A673 (cell line): ENCODE data around the gene GEMIN4. TPM values are rescaled to one million over a fixed set of nuclear protein-coding genes. Genes with fewer than 3 reads are reported as not detected.

Source experiments
- BruUV-seq: library from RNA; stranded (reverse); fragments of 400-500 nt; replicated peaks from 2 replicates; lab custom pipeline; 2021; lab: Mats Ljungman, UMichigan
- CTCF ChIA-PET: fragments of 300-600 bp; sonication (Branson Sonifier 250); formaldehyde crosslinking; loops from one replicate; lab custom pipeline; 2022; ENCODE audit warnings: antibody characterized with exemption; lab: Charles Lee
- POLR2A ChIA-PET: fragments of 300-600 bp; sonication (Branson Sonifier 250); formaldehyde crosslinking; loops from one replicate; lab custom pipeline; 2022; ENCODE audit warnings: antibody characterized with exemption; ENCODE audit not compliant: low non-redundant PET; lab: Charles Lee
- DNase-seq: peaks from one replicate; pipeline ENCODE4 v3.0.0-alpha.2; 2015; ENCODE audit warnings: low spot score
- H3K27ac ChIP-seq: fragments of 200-600 bp; sonication (generic); 2 replicates; pipeline ENCODE4 v1.5.1; 2016; ENCODE audit warnings: mixed run types, low read depth, mild to moderate bottlenecking, mixed read lengths, antibody characterized with exemption, low read length; ENCODE audit not compliant: poor library complexity, severe bottlenecking
- H3K27me3 ChIP-seq: fragments of 200-600 bp; sonication (generic); replicated peaks from 2 replicates; pipeline ENCODE4 v1.6.1; 2017; ENCODE audit warnings: mixed run types, low read depth, mild to moderate bottlenecking, mixed read lengths, antibody characterized with exemption, low read length; ENCODE audit not compliant: insufficient read depth, poor library complexity
- H3K36me3 ChIP-seq: fragments of 200-600 bp; sonication (generic); 2 replicates; pipeline ENCODE4 v1.6.1; 2016; ENCODE audit warnings: mixed run types, mild to moderate bottlenecking, mixed read lengths, antibody characterized with exemption, low read length; ENCODE audit not compliant: insufficient read depth, poor library complexity, severe bottlenecking
- H3K4me1 ChIP-seq: fragments of 200-600 bp; sonication (generic); 2 replicates; pipeline ENCODE4 v1.6.1; 2017; ENCODE audit warnings: mixed run types, mild to moderate bottlenecking, mixed read lengths, antibody characterized with exemption, low read length; ENCODE audit not compliant: insufficient read depth, poor library complexity, severe bottlenecking
- H3K4me3 ChIP-seq: fragments of 200-600 bp; sonication (generic); 2 replicates; pipeline ENCODE4 v1.5.1; 2016; ENCODE audit warnings: low read depth, mixed run types, mild to moderate bottlenecking, mixed read lengths, low read length; ENCODE audit not compliant: poor library complexity, severe bottlenecking
- H3K9me3 ChIP-seq: fragments of 200-600 bp; sonication (generic); 2 replicates; pipeline ENCODE4 v1.6.1; 2016; ENCODE audit warnings: mixed run types, low read depth, mild to moderate bottlenecking, mixed read lengths, antibody characterized with exemption, low read length; ENCODE audit not compliant: poor library complexity, severe bottlenecking
- CTCF ChIP-seq: fragments of 300-800, 200-600 bp; sonication (generic); conservative IDR thresholded peaks from 2 replicates; pipeline ENCODE4 v1.5.1; 2017; ENCODE audit warnings: low read depth, mild to moderate bottlenecking, antibody characterized with exemption, low read length, moderate library complexity, mixed read lengths
- EZH2 ChIP-seq: fragments of 200-600 bp; sonication (generic); IDR thresholded peaks from 2 replicates; pipeline ENCODE4 v1.6.1; 2017; ENCODE audit warnings: borderline replicate concordance, low read depth, mild to moderate bottlenecking, mixed read lengths, antibody characterized with exemption, low read length; ENCODE audit not compliant: poor library complexity, severe bottlenecking
- intact Hi-C: fragments of 100-400 bp; cut with micrococcal nuclease; formaldehyde crosslinking; loops from one replicate; pipeline ENCODE4 v1.10.0; 2022; ENCODE audit not compliant: unreplicated experiment
- total RNA-seq: library from RNA; stranded (reverse); gene quantifications from 2 replicates; pipeline ENCODE4 v1.2.3, GENCODE V29; 2021

Gene GEMIN4
- total RNA-seq, 1 experiment from 2014 or later, result 58.7 TPM

- DNase-seq, result no peak
- ChIA-PET POLR2A (no interaction called here), CTCF (interaction anchor here (0.7 to 1.0 kb wide), 2 partner anchors 185 to 260 kb away, joined by 3 to 4 read pairs; no protein-coding TSS in a partner anchor)
- no peaks in the 10 kb centered on the region for H3K9me3 ChIP-seq
- intact Hi-C loops, result loop anchor here (5.0 kb wide), 1 partner anchor 201 kb away; the partner anchor contains the start of gene TIMM22
- H3K4me3 ChIP-seq, result no peak overlapping the region
- H3K36me3 ChIP-seq, result peaks cover 8% of the 10 kb centered on the region
- no peaks in the 10 kb centered on the region for H3K27me3 ChIP-seq
- BruUV-seq, result no TSS peak
- H3K4me1 ChIP-seq, result peaks cover 4% of the 10 kb centered on the region
- no peak overlapping the region for H3K27ac ChIP-seq
- TF ChIP-seq EZH2 (no peak), CTCF (no peak)
Measured at GRCh38 chr17:796609-797008, 44.5 kb upstream of the GEMIN4 start.

GRCh38 chr17:795721-796120, 43.7 kb upstream of the GEMIN4 start:
- H3K27ac ChIP-seq, result no peak overlapping the region
- no peak overlapping the region for H3K4me3 ChIP-seq
- DNase-seq, result no peak
- peaks cover 8% of the 10 kb centered on the region for H3K36me3 ChIP-seq
- no TSS peak for BruUV-seq
- H3K27me3 ChIP-seq, result no peaks in the 10 kb centered on the region
- intact Hi-C loops, result loop anchor here (1.0 to 5.0 kb wide), 2 partner anchors 186 to 202 kb away; partner anchors contain the start of gene TIMM22
- no peak for TF ChIP-seq CTCF
- no peak for TF ChIP-seq EZH2
- ChIA-PET CTCF (interaction anchor here (0.5 to 1.1 kb wide), 7 partner anchors 15 to 261 kb away, joined by 3 to 6 read pairs (median 4); partner anchors contain the start of genes NXN and TIMM22), POLR2A (no interaction called here)
- H3K9me3 ChIP-seq, result no peaks in the 10 kb centered on the region
- peaks cover 4% of the 10 kb centered on the region for H3K4me1 ChIP-seq

- CTCF ChIA-PET, result interaction anchor here (0.8 to 2.7 kb wide), 4 partner anchors 184 to 201 kb away, joined by 3 to 20 read pairs (median 5); partner anchors contain the start of genes NXN and TIMM22
- Histone ChIP-seq H3K27me3 (no peaks in the 10 kb centered on the region), H3K4me3 (no peak overlapping the region), H3K9me3 (no peaks in the 10 kb centered on the region), H3K4me1 (peaks cover 4% of the 10 kb centered on the region), H3K36me3 (peaks cover 8% of the 10 kb centered on the region), H3K27ac (no peak overlapping the region)
- intact Hi-C loops, result loop anchor here (1.0 to 5.0 kb wide), 2 partner anchors 186 to 202 kb away; partner anchors contain the start of gene TIMM22
- no peak for DNase-seq
- TF ChIP-seq EZH2, result no peak
- TF ChIP-seq CTCF, result no peak
- BruUV-seq, result no TSS peak
- POLR2A ChIA-PET, result no interaction called here
Measured at GRCh38 chr17:795276-795675, 43.2 kb upstream of the GEMIN4 start.
